ENCODE measurements around the gene EIF4G2.

DNA sequence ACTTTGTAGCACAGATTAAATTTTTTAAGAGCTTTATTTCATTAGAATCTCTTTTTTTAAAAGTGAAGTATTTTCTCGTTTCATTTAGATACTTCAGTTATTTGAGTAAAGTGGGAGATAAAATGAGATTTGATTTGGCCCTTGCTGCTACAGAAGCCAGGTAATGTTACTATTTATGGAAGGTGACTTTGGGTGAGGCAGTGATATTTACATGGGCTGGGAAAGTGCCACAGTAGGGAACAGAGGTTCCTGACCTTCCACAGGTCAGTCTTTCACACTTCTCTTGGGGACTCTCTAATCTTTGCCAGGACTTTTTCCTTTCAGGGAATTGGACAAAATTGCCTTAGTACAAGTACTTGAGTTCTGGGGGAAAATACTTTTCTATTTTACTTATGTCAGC lies 37.3 kb downstream of the EIF4G2 start:
- TF ChIP-seq, protein P1, sequence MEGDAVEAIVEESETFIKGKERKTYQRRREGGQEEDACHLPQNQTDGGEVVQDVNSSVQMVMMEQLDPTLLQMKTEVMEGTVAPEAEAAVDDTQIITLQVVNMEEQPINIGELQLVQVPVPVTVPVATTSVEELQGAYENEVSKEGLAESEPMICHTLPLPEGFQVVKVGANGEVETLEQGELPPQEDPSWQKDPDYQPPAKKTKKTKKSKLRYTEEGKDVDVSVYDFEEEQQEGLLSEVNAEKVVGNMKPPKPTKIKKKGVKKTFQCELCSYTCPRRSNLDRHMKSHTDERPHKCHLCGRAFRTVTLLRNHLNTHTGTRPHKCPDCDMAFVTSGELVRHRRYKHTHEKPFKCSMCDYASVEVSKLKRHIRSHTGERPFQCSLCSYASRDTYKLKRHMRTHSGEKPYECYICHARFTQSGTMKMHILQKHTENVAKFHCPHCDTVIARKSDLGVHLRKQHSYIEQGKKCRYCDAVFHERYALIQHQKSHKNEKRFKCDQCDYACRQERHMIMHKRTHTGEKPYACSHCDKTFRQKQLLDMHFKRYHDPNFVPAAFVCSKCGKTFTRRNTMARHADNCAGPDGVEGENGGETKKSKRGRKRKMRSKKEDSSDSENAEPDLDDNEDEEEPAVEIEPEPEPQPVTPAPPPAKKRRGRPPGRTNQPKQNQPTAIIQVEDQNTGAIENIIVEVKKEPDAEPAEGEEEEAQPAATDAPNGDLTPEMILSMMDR (IDR thresholded peaks at IDR 0.05) = no peak
- TF ChIP-seq POLR2A (IDR thresholded peaks at IDR 0.05) = no peak
